ENCODE results near the gene ITPR1.

GRCh38 chr3:4849136-4849535 is 356.0 kb downstream of the ITPR1 start:
- no peak for TF ChIP-seq EZH2phosphoT487 (IDR thresholded peaks at IDR 0.05; ENCODE audit: unreplicated experiment)
- TF ChIP-seq POLR2AphosphoS5 (IDR thresholded peaks at IDR 0.05; ENCODE audit: low read depth) = no peak
- no peak for TF ChIP-seq CREB1 (CRISPR knock-in tag; IDR thresholded peaks at IDR 0.05; ENCODE audit: low read depth)
- TF ChIP-seq, protein P1, sequence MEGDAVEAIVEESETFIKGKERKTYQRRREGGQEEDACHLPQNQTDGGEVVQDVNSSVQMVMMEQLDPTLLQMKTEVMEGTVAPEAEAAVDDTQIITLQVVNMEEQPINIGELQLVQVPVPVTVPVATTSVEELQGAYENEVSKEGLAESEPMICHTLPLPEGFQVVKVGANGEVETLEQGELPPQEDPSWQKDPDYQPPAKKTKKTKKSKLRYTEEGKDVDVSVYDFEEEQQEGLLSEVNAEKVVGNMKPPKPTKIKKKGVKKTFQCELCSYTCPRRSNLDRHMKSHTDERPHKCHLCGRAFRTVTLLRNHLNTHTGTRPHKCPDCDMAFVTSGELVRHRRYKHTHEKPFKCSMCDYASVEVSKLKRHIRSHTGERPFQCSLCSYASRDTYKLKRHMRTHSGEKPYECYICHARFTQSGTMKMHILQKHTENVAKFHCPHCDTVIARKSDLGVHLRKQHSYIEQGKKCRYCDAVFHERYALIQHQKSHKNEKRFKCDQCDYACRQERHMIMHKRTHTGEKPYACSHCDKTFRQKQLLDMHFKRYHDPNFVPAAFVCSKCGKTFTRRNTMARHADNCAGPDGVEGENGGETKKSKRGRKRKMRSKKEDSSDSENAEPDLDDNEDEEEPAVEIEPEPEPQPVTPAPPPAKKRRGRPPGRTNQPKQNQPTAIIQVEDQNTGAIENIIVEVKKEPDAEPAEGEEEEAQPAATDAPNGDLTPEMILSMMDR (conservative IDR thresholded peaks at IDR 0.05; ENCODE audit: low read depth in 2 of 2) = no peak
- TF ChIP-seq REST (IDR thresholded peaks at IDR 0.05; ENCODE audit: unreplicated experiment) = no peak
- no peak for TF ChIP-seq EZH2 (IDR thresholded peaks at IDR 0.05; ENCODE audit: low read depth, unreplicated experiment)
- TF ChIP-seq ZNF331 (CRISPR knock-in tag; IDR thresholded peaks at IDR 0.05; ENCODE audit: low read depth) = no peak
- TF ChIP-seq JUNB (IDR thresholded peaks at IDR 0.05; ENCODE audit: unreplicated experiment) = no peak
- TF ChIP-seq STAT1 (IDR thresholded peaks at IDR 0.05; ENCODE audit: unreplicated experiment) = no peak
- no peak for TF ChIP-seq ETS1 (IDR thresholded peaks at IDR 0.05)

Data from GM23338 (cell line).